DND-41 (cell line): Measurements from ENCODE around the gene MYOZ1.

Experiments used
- ATAC-seq: fragments of 200-7000 bp; cut with Tn5 transposase; 3 replicates; pipeline ENCODE4 v1.9.1; 2021; ENCODE audit warnings: low read depth; ENCODE audit not compliant: insufficient read depth
- DNase-seq: peaks from one replicate; pipeline ENCODE4 v3.0.0-alpha.2; 2020
- H2AFZ ChIP-seq: 2 replicates; pipeline ENCODE4 v1.6.0; 2012; ENCODE audit warnings: low read depth, low read length
- H3K27ac ChIP-seq: 2 replicates; pipeline ENCODE4 v1.5.1; 2012; ENCODE audit warnings: low read length, inconsistent platforms
- H3K27me3 ChIP-seq: fragments of 200-600 bp; sonication (generic); 2 replicates; pipeline ENCODE4 v1.6.0; 2012; ENCODE audit warnings: low read length, mild to moderate bottlenecking, inconsistent platforms; ENCODE audit not compliant: insufficient read depth, poor library complexity
- H3K36me3 ChIP-seq: 2 replicates; pipeline ENCODE4 v1.5.1; 2012; ENCODE audit warnings: low read length, inconsistent platforms; ENCODE audit not compliant: insufficient read depth
- H3K4me1 ChIP-seq: 2 replicates; pipeline ENCODE4 v1.5.1; 2012; ENCODE audit warnings: mild to moderate bottlenecking, low read length; ENCODE audit not compliant: insufficient read depth
- H3K4me2 ChIP-seq: 2 replicates; pipeline ENCODE4 v1.6.0; 2012; ENCODE audit warnings: mild to moderate bottlenecking, moderate library complexity, low read length, inconsistent platforms; ENCODE audit not compliant: insufficient read depth
- H3K4me3 ChIP-seq, 2 experiments: fragments of 200-600 bp in 1 of 2; shearing (Covaris generic) in 1 of 2; 2 replicates each; pipeline ENCODE4 v1.5.1; 2012 to 2016; ENCODE audit warnings: inconsistent platforms in 2 of 2, low read length in 2 of 2, mild to moderate bottlenecking in 2 of 2, low read depth in 1 of 2, moderate library complexity in 1 of 2
- H3K79me2 ChIP-seq: 2 replicates; pipeline ENCODE4 v1.6.0; 2012; ENCODE audit warnings: low read length, inconsistent platforms; ENCODE audit not compliant: insufficient read depth
- H3K9ac ChIP-seq: 2 replicates; pipeline ENCODE4 v1.6.0; 2012; ENCODE audit warnings: low read depth, mild to moderate bottlenecking, inconsistent platforms, low read length, moderate library complexity
- H3K9me3 ChIP-seq: 2 replicates; pipeline ENCODE4 v1.5.1; 2012; ENCODE audit warnings: low read length, moderate library complexity, mild to moderate bottlenecking, inconsistent platforms; ENCODE audit not compliant: insufficient read depth, severe bottlenecking
- H4K20me1 ChIP-seq: 2 replicates; pipeline ENCODE4 v1.6.0; 2012; ENCODE audit warnings: low read length; ENCODE audit not compliant: insufficient read depth
- CTCF ChIP-seq: IDR thresholded peaks from 2 replicates; pipeline ENCODE4 v1.5.1; 2012; ENCODE audit warnings: borderline replicate concordance, low read length, moderate library complexity, mild to moderate bottlenecking; ENCODE audit not compliant: poor library complexity, severe bottlenecking; ENCODE audit errors: extremely low read depth
- EZH2 ChIP-seq: IDR thresholded peaks from 3 replicates; pipeline ENCODE4 v1.6.1; 2012; ENCODE audit warnings: borderline replicate concordance, low read depth, mild to moderate bottlenecking, moderate library complexity, low read length, inconsistent platforms; ENCODE audit not compliant: severe bottlenecking

The MYOZ1 gene

GRCh38 chr10:73586583-73586984 lies 54.7 kb downstream of the MYOZ1 start:
- Histone ChIP-seq H2AFZ (no peak overlapping the region), H3K4me2 (no peak overlapping the region), H3K36me3 (no peaks in the 10 kb centered on the region), H3K4me1 (peaks cover 11% of the 10 kb centered on the region), H4K20me1 (no peaks in the 10 kb centered on the region), H3K79me2 (no peaks in the 10 kb centered on the region), H3K9ac (no peak overlapping the region), H3K27ac (no peak overlapping the region), H3K9me3 (no peaks in the 10 kb centered on the region), H3K27me3 (no peaks in the 10 kb centered on the region), H3K4me3 (no peak overlapping the region)
- DNase-seq (no peak), ATAC-seq (no peak)
- TF ChIP-seq CTCF (no peak), EZH2 (no peak)

DNA sequence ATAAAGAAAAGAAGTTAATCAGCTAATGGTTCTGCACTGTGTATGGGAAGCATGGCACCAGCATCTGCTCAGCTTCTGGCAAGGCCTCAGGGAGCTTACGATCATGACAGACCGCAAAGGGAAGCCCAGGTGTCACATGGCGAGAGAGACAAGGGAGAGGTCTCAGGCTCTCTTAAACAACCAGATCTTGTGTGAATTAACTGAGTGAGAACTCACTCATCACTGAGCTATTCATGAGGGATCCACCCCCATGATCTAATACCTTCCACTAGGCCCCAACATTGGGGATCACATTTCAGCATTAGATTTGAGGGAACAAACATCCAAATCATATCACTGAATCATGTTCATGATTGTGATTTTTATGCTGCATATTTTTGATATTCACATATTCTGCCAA lies 55.9 kb downstream of the MYOZ1 start:
- DNase-seq: no peak
- Histone ChIP-seq H3K9me3 (no peaks in the 10 kb centered on the region), H2AFZ (no peak overlapping the region), H3K4me1 (no peaks in the 10 kb centered on the region), H3K27ac (no peak overlapping the region), H3K27me3 (no peaks in the 10 kb centered on the region), H3K9ac (no peak overlapping the region), H3K79me2 (no peaks in the 10 kb centered on the region), H4K20me1 (no peaks in the 10 kb centered on the region), H3K36me3 (no peaks in the 10 kb centered on the region), H3K4me2 (no peak overlapping the region), H3K4me3 (no peak overlapping the region)
- TF ChIP-seq EZH2 (no peak), CTCF (no peak)
- ATAC-seq: no peak

- no peaks in the 10 kb centered on the region for H4K20me1 ChIP-seq
- no peak overlapping the region for H3K4me3 ChIP-seq
- no peak for DNase-seq
- H3K27me3 ChIP-seq: no peaks in the 10 kb centered on the region
- no peak for TF ChIP-seq CTCF
- TF ChIP-seq EZH2: no peak
- H3K4me1 ChIP-seq: no peaks in the 10 kb centered on the region
- peak; percentile 40; the same call in 1 of the 3 replicates for ATAC-seq
- H3K36me3 ChIP-seq: no peaks in the 10 kb centered on the region
- no peak overlapping the region for H2AFZ ChIP-seq
- no peak overlapping the region for H3K9ac ChIP-seq
- no peaks in the 10 kb centered on the region for H3K79me2 ChIP-seq
- H3K4me2 ChIP-seq: no peak overlapping the region
- H3K9me3 ChIP-seq: no peaks in the 10 kb centered on the region
- no peak overlapping the region for H3K27ac ChIP-seq
Measured at GRCh38 chr10:73584737-73585136, 56.5 kb downstream of the MYOZ1 start.

DNA sequence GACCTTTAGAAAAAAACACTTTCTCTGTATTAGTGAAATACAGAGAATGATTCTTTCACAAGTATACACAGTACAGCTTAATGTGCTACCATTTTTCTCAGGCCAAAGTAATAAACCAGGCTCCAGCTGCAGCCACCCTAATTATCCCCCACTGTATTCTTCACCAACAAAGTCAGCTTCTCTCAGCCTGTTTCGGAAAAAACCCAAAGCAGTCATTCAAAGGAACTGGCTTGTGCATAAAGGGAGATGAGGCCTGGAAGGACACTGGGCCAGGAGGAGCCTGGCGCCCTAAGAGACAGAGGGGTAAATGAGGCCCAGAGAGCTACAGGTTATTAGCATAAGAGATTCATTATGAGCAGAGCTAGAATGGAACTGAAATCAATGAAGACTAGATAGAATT lies 59.4 kb downstream of the MYOZ1 start:
- ATAC-seq (no peak), DNase-seq (no peak)
- Histone ChIP-seq H3K9ac (no peak overlapping the region), H4K20me1 (no peaks in the 10 kb centered on the region), H3K79me2 (no peaks in the 10 kb centered on the region), H3K27ac (no peak overlapping the region), H3K36me3 (no peaks in the 10 kb centered on the region), H3K4me3 (no peak overlapping the region), H3K4me2 (no peak overlapping the region), H3K27me3 (no peaks in the 10 kb centered on the region), H3K4me1 (no peaks in the 10 kb centered on the region), H2AFZ (no peak overlapping the region), H3K9me3 (no peaks in the 10 kb centered on the region)
- TF ChIP-seq CTCF (no peak), EZH2 (no peak)
